A673 (cell line): ENCODE data around the gene TMEM163.

ENCODE experiments used
- CTCF ChIP-seq: fragments of 300-800, 200-600 bp; sonication (generic); conservative IDR thresholded peaks from 2 replicates; pipeline ENCODE4 v1.5.1; 2017; ENCODE audit warnings: low read depth, mild to moderate bottlenecking, antibody characterized with exemption, low read length, moderate library complexity, mixed read lengths
- EZH2 ChIP-seq: fragments of 200-600 bp; sonication (generic); IDR thresholded peaks from 2 replicates; pipeline ENCODE4 v1.6.1; 2017; ENCODE audit warnings: borderline replicate concordance, low read depth, mild to moderate bottlenecking, mixed read lengths, antibody characterized with exemption, low read length; ENCODE audit not compliant: poor library complexity, severe bottlenecking

- no peak for TF ChIP-seq CTCF
- TF ChIP-seq EZH2, result no peak
Measured at GRCh38 chr2:134435936-134436335, 282.9 kb downstream of the TMEM163 start.
